HL-60 (cell line): ENCODE measurements around the gene DMRTB1.

Experiments
- DNase-seq, 2 experiments: peaks; one replicate each; pipeline ENCODE4 v3.0.0-alpha.2; 2010 to 2020; ENCODE audit warnings: low read depth in 1 of 2, low spot score in 1 of 2
- H3K27ac ChIP-seq: fragments of 250-450 bp; sonication (Bioruptor Pico); replicated peaks from 2 replicates; pipeline ENCODE4 v1.5.1; 2020; ENCODE audit warnings: mild to moderate bottlenecking, moderate library complexity
- H3K27me3 ChIP-seq: fragments of 250-450 bp; sonication (Bioruptor Pico); 2 replicates; pipeline ENCODE4 v1.5.1; 2021; ENCODE audit warnings: mild to moderate bottlenecking, moderate library complexity; ENCODE audit not compliant: insufficient read depth, poor library complexity, severe bottlenecking
- H3K4me3 ChIP-seq: replicated peaks from 2 replicates; pipeline ENCODE4 v1.5.1; 2011; ENCODE audit warnings: mild to moderate bottlenecking, control low read depth, low read length; ENCODE audit not compliant: insufficient read depth
- CTCF ChIP-seq: IDR thresholded peaks from one replicate; pipeline ENCODE4 v1.5.1; 2011; ENCODE audit warnings: low read length, control low read depth, inconsistent platforms; ENCODE audit not compliant: insufficient read depth
- GABPA ChIP-seq: IDR thresholded peaks from 2 replicates; pipeline ENCODE4 v1.6.1; 2012; ENCODE audit warnings: low read depth
- POLR2AphosphoS5 ChIP-seq: IDR thresholded peaks from 2 replicates; pipeline ENCODE4 v1.6.1; 2012; ENCODE audit warnings: low read depth
- REST ChIP-seq: IDR thresholded peaks from 2 replicates; pipeline ENCODE4 v1.6.1; 2012; ENCODE audit warnings: low read depth; ENCODE audit not compliant: insufficient replicate concordance
- SPI1 ChIP-seq: IDR thresholded peaks from 2 replicates; pipeline ENCODE4 v1.6.1; 2012; ENCODE audit warnings: low read depth, mild to moderate bottlenecking, borderline replicate concordance

Gene DMRTB1

GRCh38 chr1:53448241-53448841, 10.9 kb upstream of the DMRTB1 start:
- TF ChIP-seq GABPA (no peak), CTCF (no peak), POLR2AphosphoS5 (no peak), SPI1 (no peak), REST (no peak)
- DNase-seq: no peak
- Histone ChIP-seq H3K27ac (no peak overlapping the region), H3K4me3 (no peak overlapping the region), H3K27me3 (peaks cover 13% of the 10 kb centered on the region)

- DNase-seq: no peak
- no peak overlapping the region for H3K27ac ChIP-seq
These were observed 10.2 kb upstream of the DMRTB1 start for GRCh38 chr1:53449021-53449420.

More at GRCh38 chr1:53449021-53449420, 10.2 kb upstream of the DMRTB1 start:
- TF ChIP-seq SPI1 (no peak), POLR2AphosphoS5 (no peak), CTCF (no peak), REST (no peak), GABPA (no peak)
- no peak overlapping the region for H3K4me3 ChIP-seq
- peaks cover 13% of the 10 kb centered on the region for H3K27me3 ChIP-seq
